HepG2 (cell line): Measurements from ENCODE around the gene MAPK8IP3.

Experiments used
- CTCF ChIP-seq: sonication (generic); formaldehyde crosslinking; IDR thresholded peaks from 2 replicates; pipeline ENCODE4 v1.5.0; 2020; ENCODE audit warnings: mild to moderate bottlenecking, missing genetic modification reagents, moderate library complexity
- E2F2 ChIP-seq: sonication (generic); formaldehyde crosslinking; IDR thresholded peaks from 2 replicates; pipeline ENCODE4 v1.4.0; 2020; ENCODE audit warnings: missing genetic modification reagents, borderline replicate concordance
- HDAC6 ChIP-seq: fragments of 200-600 bp; sonication (generic); IDR thresholded peaks from 2 replicates; pipeline ENCODE4 v1.7.0; 2017; ENCODE audit warnings: mild to moderate bottlenecking, antibody characterized with exemption, low read length, low read depth
- ISL2 ChIP-seq: sonication (generic); formaldehyde crosslinking; IDR thresholded peaks from 2 replicates; pipeline ENCODE4 v1.5.0; 2020; ENCODE audit warnings: missing genetic modification reagents
- PHF20 ChIP-seq: sonication (generic); formaldehyde crosslinking; IDR thresholded peaks from 2 replicates; pipeline ENCODE4 v1.5.0; 2020; ENCODE audit warnings: mild to moderate bottlenecking, missing genetic modification reagents
- REST ChIP-seq, 2 experiments: IDR thresholded peaks; 2 replicates each; pipeline ENCODE4 v1.6.1; 2011 to 2012; ENCODE audit warnings: low read length in 2 of 2, borderline replicate concordance in 1 of 2, low read depth in 1 of 2, mild to moderate bottlenecking in 1 of 2, moderate library complexity in 1 of 2
- TEF ChIP-seq: sonication (generic); formaldehyde crosslinking; IDR thresholded peaks from 2 replicates; pipeline ENCODE4 v1.5.0; 2020; ENCODE audit warnings: missing genetic modification reagents

- TF ChIP-seq E2F2 (CRISPR knock-in tag) (no peak), REST (IDR thresholded peaks at IDR 0.05; ENCODE audit: borderline replicate concordance in 1 of 2, low read depth in 1 of 2, low read length in 2 of 2) (no peak), PHF20 (CRISPR knock-in tag) (no peak), CTCF (CRISPR knock-in tag) (no peak), ISL2 (CRISPR knock-in tag) (no peak), TEF (CRISPR knock-in tag) (no peak), HDAC6 (no peak)
These were observed 60.2 kb downstream of the MAPK8IP3 start for GRCh38 chr16:1766231-1766630.
